Activated CD4-positive, alpha-beta T cell treated with anti-CD3 and anti-CD28 coated beads, Interleukin-2, amount 50 U/mL, for 1 hour (primary cell): Measurements from ENCODE around the gene PPIA.
"Not testable (repeated sequence)": the region's sequence is repeated elsewhere in the genome, so short reads cannot be mapped to it uniquely, and the experiment has no call there.

Experiments
- DNase-seq: peaks from one replicate; pipeline ENCODE4 v3.0.0-alpha.2; 2020

PPIA gene

GRCh38 chr7:44791278-44792219, 4.9 kb upstream of the PPIA start:
- DNase-seq: no peak

- DNase-seq: no peak
Observed at GRCh38 chr7:44793919-44794318, 2.6 kb upstream of the PPIA start.

DNA sequence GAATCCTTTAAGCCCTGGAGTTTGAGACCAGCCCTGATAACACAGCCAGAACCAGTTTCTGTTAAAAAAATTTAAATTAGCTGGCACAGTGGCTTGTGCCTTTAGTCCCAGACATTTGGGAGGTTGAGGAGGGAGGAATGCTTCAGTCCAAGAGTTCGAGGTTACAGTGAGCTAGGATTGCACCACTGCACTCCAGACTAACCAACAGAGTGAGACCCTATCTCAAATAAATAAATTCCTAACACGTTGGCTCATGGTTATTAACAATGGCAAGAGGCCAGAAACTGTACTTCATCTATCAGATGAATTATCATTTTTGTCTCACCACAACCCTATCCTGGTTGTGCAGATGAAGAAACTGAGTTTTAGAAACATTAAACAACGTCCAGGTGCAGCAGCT, 2.1 kb upstream of the PPIA start:
- no peak for DNase-seq

GRCh38 chr7:44796034-44796503, 412 bp upstream of the PPIA start:
- DNase-seq: no peak

GRCh38 chr7:44797329-44798258, 1.1 kb downstream of the PPIA start:
- peak; percentile 78 for DNase-seq

DNA sequence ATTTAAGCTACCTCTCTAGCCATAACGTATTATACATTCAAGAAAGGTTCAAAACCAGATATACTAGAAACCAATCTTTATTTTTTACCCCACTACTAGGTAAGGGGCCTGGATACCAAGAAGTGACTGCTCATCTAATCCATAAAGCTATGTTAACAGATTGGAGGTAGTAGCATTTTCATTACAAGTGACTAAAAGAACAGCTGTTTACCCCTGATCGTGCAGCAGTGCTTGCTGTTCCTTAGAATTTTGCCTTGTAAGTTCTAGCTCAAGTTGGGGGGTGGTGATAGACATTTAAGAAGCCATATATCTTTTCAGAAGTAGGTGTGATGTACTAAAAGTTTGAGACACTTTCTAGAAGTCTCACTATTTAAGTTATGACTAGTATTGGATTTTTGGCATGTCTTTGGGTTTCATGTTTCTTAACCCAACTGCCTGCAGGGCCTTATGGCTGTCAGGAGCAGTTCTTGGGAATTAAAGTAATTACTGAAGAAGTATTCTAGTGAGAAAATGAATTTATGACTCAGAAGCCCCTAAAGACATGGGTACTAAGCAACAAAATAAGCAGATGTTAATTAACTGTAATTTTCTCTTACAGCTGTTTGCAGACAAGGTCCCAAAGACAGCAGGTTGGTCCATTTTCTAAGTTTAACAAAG, 2.3 kb downstream of the PPIA start:
- no peak for DNase-seq

DNA sequence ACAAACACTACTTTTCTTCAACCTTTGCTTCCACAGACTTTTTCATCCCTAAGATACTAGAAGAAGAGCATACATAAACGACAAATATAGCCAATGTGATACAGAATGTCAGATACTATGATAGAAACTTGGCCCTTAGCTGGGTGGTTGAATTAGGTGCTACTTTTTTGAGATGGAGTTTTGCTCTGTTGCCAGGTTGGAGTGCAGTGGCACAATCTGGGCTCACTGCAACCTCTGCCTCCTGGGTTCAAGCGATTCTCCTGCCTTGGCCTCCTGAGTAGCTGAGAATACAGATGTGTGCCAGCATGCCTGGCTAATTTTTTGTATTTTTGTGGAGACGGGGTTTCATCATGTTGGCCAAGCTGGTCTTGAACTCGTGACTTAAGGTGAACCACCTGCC, 3.5 kb downstream of the PPIA start:
- no peak for DNase-seq

- no peak for DNase-seq
Observed at GRCh38 chr7:44801890-44802289, 5.4 kb downstream of the PPIA start.

DNA sequence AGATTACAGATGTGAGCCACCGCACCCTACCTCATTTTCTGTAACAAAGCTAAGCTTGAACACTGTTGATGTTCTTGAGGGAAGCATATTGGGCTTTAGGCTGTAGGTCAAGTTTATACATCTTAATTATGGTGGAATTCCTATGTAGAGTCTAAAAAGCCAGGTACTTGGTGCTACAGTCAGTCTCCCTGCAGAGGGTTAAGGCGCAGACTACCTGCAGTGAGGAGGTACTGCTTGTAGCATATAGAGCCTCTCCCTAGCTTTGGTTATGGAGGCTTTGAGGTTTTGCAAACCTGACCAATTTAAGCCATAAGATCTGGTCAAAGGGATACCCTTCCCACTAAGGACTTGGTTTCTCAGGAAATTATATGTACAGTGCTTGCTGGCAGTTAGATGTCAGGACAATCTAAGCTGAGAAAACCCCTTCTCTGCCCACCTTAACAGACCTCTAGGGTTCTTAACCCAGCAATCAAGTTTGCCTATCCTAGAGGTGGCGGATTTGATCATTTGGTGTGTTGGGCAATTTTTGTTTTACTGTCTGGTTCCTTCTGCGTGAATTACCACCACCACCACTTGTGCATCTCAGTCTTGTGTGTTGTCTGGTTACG, 6.0 kb downstream of the PPIA start:
- DNase-seq: no peak

- not testable (repeated sequence) for DNase-seq
Observed at GRCh38 chr7:44803828-44804519, 7.5 kb downstream of the PPIA start.

- DNase-seq: no peak
Observed at GRCh38 chr7:44805950-44806349, 9.5 kb downstream of the PPIA start.

GRCh38 chr7:44808914-44809393, 12.5 kb downstream of the PPIA start:
- DNase-seq: no peak

GRCh38 chr7:44811093-44811492, 14.6 kb downstream of the PPIA start:
- DNase-seq: no peak

GRCh38 chr7:44811571-44811970, 15.1 kb downstream of the PPIA start:
- no peak for DNase-seq

DNA sequence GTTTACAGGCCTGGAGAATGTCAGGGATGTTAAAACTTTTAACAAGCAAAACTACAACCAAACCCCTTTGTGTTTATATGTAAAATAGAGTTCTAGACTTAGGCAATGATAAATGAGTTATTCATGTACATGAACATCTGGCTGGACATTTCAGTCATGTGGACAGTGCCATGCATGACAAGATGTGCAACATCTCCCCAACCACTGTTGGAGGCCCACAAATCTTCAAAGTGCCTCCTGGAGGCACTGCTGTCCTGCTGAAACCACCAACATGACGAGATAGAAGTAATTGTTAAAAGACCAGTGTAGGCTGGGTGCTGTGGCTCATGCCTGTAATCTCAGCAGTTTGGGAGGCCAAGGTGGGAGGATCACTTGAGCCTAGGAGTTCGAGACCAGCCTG, 18.4 kb downstream of the PPIA start:
- no peak for DNase-seq

DNA sequence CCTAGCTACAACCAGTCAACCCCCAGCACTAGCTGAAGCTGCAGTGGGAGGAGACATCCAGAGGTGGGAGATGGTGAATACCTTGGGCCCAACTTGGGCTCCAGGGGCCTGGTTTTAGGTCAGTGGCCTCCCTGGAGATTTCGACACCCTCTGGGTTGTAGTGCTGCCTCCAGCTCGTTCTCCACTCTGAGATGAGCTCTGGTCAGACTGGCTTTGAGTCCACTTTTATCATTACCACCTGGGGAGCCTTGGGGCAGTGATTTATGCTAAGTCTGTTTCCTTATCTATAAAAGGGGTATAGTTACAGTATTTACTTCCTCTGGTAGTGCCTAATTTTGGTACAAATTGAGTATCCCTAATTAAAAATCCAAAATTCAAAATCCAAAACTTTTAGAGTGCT, 22.8 kb downstream of the PPIA start:
- no peak for DNase-seq

DNA sequence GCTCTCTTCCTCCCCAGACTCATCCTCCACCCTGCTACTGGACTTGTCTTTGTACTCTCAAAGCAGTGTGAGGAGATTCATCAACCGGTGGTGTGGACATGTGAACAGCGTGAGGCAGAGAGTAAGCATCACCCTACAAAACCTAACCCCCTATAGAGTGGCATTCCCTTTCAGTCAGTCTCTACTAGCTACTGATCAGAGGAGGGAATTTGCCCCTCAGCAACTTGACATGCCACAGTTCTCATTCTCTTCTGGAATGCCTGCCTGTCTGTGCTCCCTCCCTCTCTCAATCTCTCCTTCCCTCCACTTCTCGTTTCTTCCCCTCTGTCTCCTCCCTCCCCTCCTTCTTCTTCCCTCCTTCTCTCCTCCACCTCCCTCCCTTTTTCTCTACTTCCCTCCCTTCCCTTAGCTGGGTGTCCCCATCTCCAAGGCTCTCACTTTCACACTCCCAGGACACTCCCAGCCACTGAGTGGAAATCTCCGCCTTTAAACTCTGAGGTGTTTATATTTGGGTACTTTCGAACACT, 26.8 kb downstream of the PPIA start:
- no peak for DNase-seq

DNA sequence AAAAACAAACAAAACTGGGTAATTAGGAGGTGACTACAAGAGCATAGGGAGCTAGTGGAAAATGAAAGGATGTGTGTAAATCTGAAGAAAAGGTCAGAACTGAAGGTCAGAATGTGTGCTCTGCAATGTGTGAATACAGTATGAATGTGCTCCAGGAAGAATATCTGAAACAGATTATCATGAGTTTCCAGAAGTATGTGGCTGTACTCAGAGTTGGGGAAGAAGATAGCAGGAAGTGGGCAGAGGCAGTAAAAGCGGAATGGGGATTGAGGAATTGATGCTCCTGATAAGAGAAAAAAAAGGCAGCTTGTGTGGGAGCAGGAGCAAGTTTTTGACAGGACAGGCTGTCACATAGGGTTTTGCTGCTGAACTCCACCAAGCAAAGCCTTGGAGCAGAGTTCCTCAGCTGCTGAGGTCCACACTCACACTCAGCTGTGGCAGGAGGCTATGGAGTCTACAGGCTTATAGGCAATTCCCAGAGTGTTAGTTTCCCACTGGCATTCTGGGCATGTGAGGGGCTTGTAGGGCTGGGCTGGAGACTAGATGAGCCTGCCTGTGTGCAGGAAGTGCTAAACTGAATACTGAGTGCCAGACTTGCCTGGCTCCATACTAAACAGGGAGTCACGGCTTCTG, 28.5 kb downstream of the PPIA start:
- no peak for DNase-seq

DNA sequence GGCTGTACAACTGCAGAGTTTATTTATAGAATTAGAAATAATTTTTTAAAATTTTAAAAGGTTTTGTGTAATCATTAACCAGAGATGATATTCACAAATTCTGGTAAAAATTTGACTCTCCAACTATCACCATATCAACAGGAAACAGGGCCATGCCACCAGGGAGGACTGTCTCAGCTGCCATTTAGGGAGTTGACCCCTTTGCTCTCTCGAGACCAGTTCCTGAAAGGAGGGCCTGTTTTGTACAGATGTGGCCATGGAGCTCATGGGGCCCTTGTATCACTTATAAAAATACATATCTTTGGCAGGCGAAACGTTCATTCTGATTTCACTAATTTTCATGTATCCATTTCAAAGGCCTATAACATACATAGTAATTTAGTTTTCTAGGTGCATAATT, 31.1 kb downstream of the PPIA start:
- DNase-seq: no peak

DNA sequence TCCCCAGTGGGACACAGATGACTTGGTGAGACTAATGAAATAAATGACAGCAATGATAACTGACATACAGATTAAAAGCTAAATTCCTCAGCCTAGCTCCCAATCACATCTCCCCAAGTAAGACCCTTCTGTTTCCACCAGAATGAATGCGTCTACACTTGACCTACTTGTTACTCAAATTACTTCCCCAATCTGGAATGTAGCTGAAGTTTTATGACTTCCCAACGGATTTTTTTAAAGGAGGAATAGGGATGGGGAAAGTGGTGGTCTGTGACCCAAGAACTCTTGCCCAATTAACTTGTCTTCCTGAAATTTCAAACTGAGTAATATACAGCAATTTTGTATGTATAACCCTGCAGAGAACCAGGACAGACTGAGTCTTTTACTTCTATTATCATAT, 42.3 kb downstream of the PPIA start:
- no peak for DNase-seq

- not testable (repeated sequence) for DNase-seq
Observed at GRCh38 chr7:44842675-44843074, 46.2 kb downstream of the PPIA start.
